ENCODE measurements around the gene MRO. TPM values are rescaled to one million over a fixed set of nuclear protein-coding genes. Genes with fewer than 3 reads are reported as not detected.

The MRO gene
- total and polyA plus RNA-seq, 2 experiments from 2014 or later, result not detected

- TF ChIP-seq CTCF (IDR thresholded peaks at IDR 0.05; ENCODE audit: low read depth, low read length), result no peak
- Histone ChIP-seq H3K27ac (no peak overlapping the region), H3K4me3 (no peak overlapping the region), H3K36me3 (no peaks in the 10 kb centered on the region), H3K4me1 (ENCODE audit: low read depth) (no peaks in the 10 kb centered on the region), H3K9me3 (ENCODE audit: low read depth) (no peaks in the 10 kb centered on the region), H3K27me3 (no peaks in the 10 kb centered on the region)
- no peak for DNase-seq (ENCODE audit: low read depth in 1 of 2, low spot score in 1 of 2)
Observed at GRCh38 chr18:50797142-50797541, 22.7 kb downstream of the MRO start.

GRCh38 chr18:50796495-50796894 is 23.3 kb downstream of the MRO start:
- no peaks in the 10 kb centered on the region for H3K27me3 ChIP-seq
- no peak for DNase-seq (ENCODE audit: low read depth in 1 of 2, low spot score in 1 of 2)
- no peak for TF ChIP-seq CTCF (IDR thresholded peaks at IDR 0.05; ENCODE audit: low read depth, low read length)
- no peaks in the 10 kb centered on the region for H3K36me3 ChIP-seq
- no peaks in the 10 kb centered on the region for H3K4me1 ChIP-seq (ENCODE audit: low read depth)
- H3K27ac ChIP-seq, result no peak overlapping the region
- no peaks in the 10 kb centered on the region for H3K9me3 ChIP-seq (ENCODE audit: low read depth)
- H3K4me3 ChIP-seq, result no peak overlapping the region

GRCh38 chr18:50793641-50794565 is 25.9 kb downstream of the MRO start:
- no peaks in the 10 kb centered on the region for H3K27me3 ChIP-seq
- no peaks in the 10 kb centered on the region for H3K36me3 ChIP-seq
- H3K27ac ChIP-seq, result no peak overlapping the region
- no peak overlapping the region for H3K4me3 ChIP-seq
- TF ChIP-seq CTCF (IDR thresholded peaks at IDR 0.05; ENCODE audit: low read depth, low read length), result no peak
- H3K9me3 ChIP-seq (ENCODE audit: low read depth), result no peaks in the 10 kb centered on the region
- peaks cover 12% of the 10 kb centered on the region for H3K4me1 ChIP-seq (ENCODE audit: low read depth)
- no peak for DNase-seq (ENCODE audit: low read depth in 1 of 2, low spot score in 1 of 2)

- no peak overlapping the region for H3K27ac ChIP-seq
- H3K36me3 ChIP-seq, result no peaks in the 10 kb centered on the region
- H3K4me3 ChIP-seq, result no peak overlapping the region
- peaks cover 12% of the 10 kb centered on the region for H3K4me1 ChIP-seq (ENCODE audit: low read depth)
- TF ChIP-seq CTCF (IDR thresholded peaks at IDR 0.05; ENCODE audit: low read depth, low read length), result no peak
- DNase-seq (ENCODE audit: low read depth in 1 of 2, low spot score in 1 of 2), result no peak
- H3K27me3 ChIP-seq, result no peaks in the 10 kb centered on the region
- H3K9me3 ChIP-seq (ENCODE audit: low read depth), result no peaks in the 10 kb centered on the region
Observed at GRCh38 chr18:50792885-50793284, 26.9 kb downstream of the MRO start.

GRCh38 chr18:50791599-50792438 is 28.0 kb downstream of the MRO start:
- no peak for DNase-seq (ENCODE audit: low read depth in 1 of 2, low spot score in 1 of 2)
- H3K4me3 ChIP-seq, result no peak overlapping the region
- H3K4me1 ChIP-seq (ENCODE audit: low read depth), result peaks cover 12% of the 10 kb centered on the region
- no peaks in the 10 kb centered on the region for H3K27me3 ChIP-seq
- H3K36me3 ChIP-seq, result no peaks in the 10 kb centered on the region
- TF ChIP-seq CTCF (IDR thresholded peaks at IDR 0.05; ENCODE audit: low read depth, low read length), result no peak
- no peaks in the 10 kb centered on the region for H3K9me3 ChIP-seq (ENCODE audit: low read depth)
- H3K27ac ChIP-seq, result no peak overlapping the region
